GM21825 (cell line): Measurements from ENCODE around the gene LCN10.
"Not testable (repeated sequence)": the region's sequence is repeated elsewhere in the genome, so short reads cannot be mapped to it uniquely, and the experiment has no call there.

Source experiments
- ATAC-seq: cut with Tn5 transposase; IDR thresholded peaks from one replicate; pipeline ENCODE4 v1.9.1; 2021; ENCODE audit warnings: mild to moderate bottlenecking, moderate library complexity; ENCODE audit not compliant: unreplicated experiment

Gene LCN10

DNA sequence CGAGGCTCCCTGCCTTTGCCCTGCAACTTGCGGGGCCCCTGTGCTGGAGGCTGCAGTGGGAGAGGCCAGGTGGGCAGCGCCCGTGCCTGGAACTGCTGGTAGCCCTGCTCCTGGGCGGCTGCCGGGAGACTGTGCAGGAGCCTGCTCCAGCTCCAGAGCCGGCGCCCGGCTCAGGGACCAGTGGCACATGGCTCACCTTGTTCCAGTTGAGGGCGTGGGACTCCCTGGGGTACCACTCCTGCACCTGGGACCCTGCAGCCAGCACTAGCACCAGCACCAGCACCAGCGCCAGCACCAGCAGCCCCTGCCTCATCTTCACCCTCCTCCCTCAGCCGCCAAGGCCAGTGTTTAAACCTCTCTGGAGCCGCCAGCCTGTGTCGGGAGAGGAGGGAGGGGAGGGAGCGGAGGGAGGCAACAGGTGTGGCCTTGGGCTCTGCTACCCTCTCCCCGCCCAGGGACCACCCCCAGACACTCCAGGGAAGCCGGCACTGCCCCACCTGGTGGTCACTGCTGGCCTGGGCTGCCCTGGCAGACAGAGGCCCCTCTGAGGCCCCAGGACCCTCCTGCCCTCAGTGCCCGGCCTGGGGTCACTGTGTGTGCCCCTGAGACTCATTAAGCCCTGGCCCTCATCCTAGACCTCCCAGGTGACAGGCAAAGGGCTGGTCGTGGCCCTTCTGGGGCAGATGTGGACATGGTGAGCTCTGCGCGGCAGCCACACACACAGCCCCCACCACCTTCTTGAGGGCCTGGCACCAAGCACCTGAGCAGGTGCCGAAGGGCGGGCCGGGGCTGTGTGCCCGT lies at the start of gene LCN10:
LCN10 (minus strand) TSS at position 350 of the 801 bp plus-strand sequence; CDS start at position 313, 37 bp downstream.
- ATAC-seq = no peak

DNA sequence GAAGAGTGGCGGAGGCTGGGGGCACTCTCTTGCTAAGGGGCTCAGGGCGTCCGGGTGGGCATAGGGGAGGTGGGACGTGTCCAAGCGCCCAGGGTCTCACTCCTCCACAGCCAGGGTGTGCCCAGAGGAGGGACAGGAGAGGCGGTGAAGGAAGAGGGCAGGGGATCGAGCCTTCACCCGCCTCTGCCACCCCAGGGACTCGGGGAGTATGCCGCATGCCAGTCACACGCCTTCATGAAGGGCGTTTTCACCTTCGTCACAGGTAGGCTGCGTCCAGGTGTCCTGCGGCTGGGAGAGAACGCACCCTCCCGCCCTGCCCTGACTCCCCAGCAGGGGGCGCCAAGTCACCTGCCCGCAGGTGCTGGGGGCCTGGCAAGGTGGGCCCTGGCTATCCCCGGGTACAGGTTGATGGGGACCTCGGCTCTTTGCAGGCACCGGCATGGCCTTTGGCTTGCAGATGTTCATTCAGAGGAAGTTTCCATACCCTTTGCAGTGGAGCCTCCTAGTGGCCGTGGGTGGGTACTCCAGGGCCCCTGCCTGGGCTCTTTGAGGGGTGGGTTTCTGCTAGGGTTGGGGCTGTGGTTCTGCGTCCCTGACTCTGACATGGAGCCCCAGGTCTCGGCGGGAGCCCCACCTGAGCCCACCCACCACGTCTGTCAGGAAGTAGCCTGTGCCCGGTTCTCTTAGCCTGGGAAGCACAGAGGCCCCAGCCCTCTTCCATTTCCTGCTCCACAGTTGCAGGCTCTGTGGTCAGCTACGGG lies 49.0 kb upstream of the LCN10 start:
- no peak for ATAC-seq

- ATAC-seq = peak; percentile 84
Measured at GRCh38 chr9:136790640-136791515, 48.1 kb upstream of the LCN10 start, which contains the start of gene TMEM141. Gene TMEM141, plus strand, starts transcription at chr9:136791344. Its CDS starts 27 bp downstream, at chr9:136791371.

DNA sequence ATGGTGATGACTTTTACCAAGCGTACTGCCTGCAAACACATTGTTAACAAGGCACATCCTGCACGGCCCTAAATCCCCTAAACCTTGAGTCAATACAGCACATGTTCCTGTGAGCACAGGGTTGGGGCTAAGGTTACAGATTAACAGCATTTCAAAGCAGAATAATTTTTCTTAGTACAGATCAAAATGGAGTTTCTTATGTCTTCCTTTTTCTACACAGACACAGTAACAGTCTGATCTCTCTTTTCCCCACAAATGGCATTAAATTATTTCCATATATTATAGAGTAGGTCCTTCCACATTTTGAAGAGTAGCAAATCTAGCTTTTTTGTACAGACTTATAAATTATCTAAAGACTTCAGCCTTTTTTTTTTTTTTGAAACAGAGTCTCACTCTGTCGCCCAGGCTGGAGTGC lies 46.8 kb upstream of the LCN10 start:
- ATAC-seq = no peak

DNA sequence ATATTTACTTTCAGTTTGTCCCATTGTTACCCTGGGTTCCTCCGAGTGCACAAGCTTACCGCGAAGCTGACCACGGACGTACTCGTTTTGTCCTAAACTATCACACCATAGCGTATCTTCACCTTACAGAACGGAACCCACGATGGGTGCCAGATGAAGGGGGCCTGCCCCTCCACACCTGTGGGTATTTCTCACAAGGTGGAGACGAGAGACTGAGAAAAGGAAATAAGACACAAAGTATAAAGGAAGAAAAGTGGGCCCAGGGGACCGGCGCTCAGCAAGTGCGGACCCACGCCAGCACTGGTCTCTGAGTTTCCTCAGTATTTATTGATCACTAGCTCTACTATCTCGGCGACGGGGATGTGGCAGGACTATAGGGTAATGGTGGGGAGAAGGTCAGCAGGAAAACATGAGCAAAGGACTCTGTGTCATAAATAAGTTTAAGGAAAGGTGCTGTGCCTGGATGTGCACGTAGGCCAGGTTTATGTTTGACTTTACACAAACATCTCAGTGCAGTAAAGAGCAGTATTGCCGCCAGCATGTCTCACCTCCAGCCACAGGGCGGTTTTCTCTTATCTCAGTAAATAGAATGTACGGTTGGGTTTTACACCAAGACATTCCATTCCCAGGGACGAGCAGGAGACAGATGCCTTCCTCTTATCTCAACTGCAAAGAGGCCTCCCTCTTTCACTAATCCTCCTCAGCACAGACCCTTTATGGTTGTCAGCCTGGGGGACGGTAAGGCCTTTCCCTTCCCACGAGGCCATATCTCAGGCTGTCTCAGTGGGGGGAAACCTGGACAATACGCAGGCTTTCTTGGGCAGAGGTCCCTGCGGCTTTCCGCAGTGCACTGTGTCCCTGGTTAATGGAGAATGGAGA lies 46.1 kb upstream of the LCN10 start:
- ATAC-seq = not testable (repeated sequence)

GRCh38 chr9:136787690-136788400 lies 45.1 kb upstream of the LCN10 start:
- no peak for ATAC-seq

- ATAC-seq = not testable (repeated sequence)
Measured at GRCh38 chr9:136786983-136787382, 44.2 kb upstream of the LCN10 start.

GRCh38 chr9:136786451-136786850 lies 43.7 kb upstream of the LCN10 start:
- no peak for ATAC-seq

- ATAC-seq = not testable (repeated sequence)
Measured at GRCh38 chr9:136785565-136786355, 43.0 kb upstream of the LCN10 start.

- ATAC-seq = no peak
Measured at GRCh38 chr9:136784997-136785361, 42.2 kb upstream of the LCN10 start.

DNA sequence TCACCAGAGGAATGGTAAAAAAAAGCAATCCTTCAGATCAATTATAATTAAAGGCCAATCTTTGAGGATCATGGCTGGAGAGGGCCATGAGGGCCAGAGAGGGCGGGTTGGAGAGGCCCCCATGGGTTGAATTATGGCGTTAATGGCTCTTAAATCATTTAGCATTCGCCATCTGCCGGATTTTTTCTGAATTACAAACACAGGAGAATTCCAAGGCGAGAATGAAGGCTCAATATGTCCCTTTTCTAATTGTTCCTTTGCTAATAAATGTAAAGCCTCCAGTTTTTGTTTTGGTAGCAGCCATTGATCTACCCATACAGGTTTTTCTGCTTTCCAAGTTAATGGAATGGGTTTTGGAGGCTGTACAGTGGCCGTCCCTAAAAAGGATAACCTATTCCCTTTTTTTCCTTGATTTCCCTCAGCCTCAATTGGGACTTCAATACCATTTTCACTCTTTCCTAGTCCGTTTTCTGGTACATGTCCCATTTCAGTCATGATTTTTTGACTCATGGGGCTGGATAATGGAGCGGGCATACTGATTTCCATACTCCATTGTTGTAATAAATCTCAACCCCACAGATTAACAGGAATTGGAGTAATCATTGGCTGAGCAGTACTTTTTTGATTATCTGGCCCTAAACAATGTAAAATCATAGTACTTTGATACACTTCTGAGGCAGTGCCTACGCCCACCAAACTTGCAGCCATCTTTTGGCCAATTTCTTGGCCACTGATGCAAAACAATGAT lies 41.7 kb upstream of the LCN10 start:
- no peak for ATAC-seq

- no peak for ATAC-seq
Measured at GRCh38 chr9:136782452-136782851, 39.7 kb upstream of the LCN10 start.

- no peak for ATAC-seq
Measured at GRCh38 chr9:136779808-136780207, 37.1 kb upstream of the LCN10 start.

GRCh38 chr9:136777359-136777758 lies 34.6 kb upstream of the LCN10 start:
- no peak for ATAC-seq

DNA sequence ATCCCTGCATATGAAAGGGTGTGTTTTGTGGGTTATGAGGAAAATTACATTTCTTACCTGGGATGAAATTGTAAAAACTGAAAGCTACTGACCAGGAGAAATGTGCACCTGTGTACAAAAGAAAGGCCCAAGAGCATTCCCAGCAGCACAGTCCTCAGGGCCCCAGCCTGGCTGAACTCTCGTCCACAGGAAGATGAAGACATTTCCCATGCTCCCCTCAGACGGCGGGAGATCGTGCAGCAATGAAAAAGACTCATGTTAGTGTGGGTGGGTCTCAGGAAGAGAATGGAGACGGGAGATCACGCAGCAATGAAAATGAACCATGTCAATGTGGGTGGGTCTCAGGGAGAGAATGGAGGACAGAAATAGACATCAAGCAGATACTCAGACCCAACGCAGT lies 34.2 kb upstream of the LCN10 start:
- no peak for ATAC-seq

GRCh38 chr9:136775191-136775590 lies 32.5 kb upstream of the LCN10 start:
- no peak for ATAC-seq

DNA sequence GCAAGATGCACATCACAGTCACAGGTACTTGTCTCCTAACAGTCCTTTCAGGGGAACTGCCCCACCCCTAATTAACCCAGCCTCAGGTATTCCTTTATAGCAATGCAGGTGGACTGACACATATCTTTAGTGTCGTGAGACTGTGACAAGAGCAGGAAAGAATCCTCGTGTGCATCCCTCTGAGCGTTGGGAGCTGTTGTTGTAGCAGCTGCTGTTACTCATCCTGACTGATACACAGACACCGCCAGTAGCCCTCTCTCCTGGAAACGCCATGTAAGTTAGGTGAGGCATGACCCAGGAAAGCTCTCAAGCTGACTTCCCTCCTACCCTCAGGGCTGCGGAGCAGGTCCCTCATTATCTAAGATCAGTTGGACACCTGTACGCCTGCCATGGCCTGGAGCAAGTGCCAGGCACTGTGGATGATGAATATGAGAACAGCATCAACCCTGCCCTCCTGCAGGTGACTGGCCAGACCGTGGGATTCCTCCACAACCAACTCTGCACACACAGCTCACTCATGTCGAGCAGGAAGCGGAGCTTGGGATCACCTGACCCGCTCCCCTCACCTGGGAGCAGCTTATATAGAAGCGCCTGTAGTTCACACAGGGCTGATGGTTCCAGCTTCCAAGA lies 31.8 kb upstream of the LCN10 start:
- no peak for ATAC-seq
